Endothelial cell of umbilical vein (primary cell): Measurements from ENCODE around the gene KIAA1549. TPM values are rescaled to one million over a fixed set of nuclear protein-coding genes. Genes with fewer than 3 reads are reported as not detected.

Experiments used
- BruUV-seq: library from RNA; stranded (reverse); fragments of 400-500 nt; replicated peaks from 2 replicates; lab custom pipeline; 2021; lab: Mats Ljungman, UMichigan
- CTCF ChIA-PET: fragments of 300-600, 350-600 bp; sonication (Branson Sonifier 250); formaldehyde crosslinking; loops from one replicate; lab custom pipeline; 2021; ENCODE audit warnings: antibody characterized with exemption, inconsistent platforms; lab: Charles Lee
- POLR2A ChIA-PET: fragments of 300-600, 350-600 bp; sonication (Branson Sonifier 250); formaldehyde crosslinking; loops from one replicate; lab custom pipeline; 2021; ENCODE audit warnings: antibody characterized with exemption, inconsistent platforms; lab: Charles Lee
- DNase-seq: peaks from one replicate; pipeline ENCODE4 v3.0.0-alpha.2; 2011; ENCODE audit warnings: low read depth, low spot score
- FAIRE-seq: peaks from 2 replicates; lab custom pipeline; 2011; peaks lifted over from hg19 to GRCh38; lab: Jason Lieb, UNC
- H2AFZ ChIP-seq: 2 replicates; pipeline ENCODE4 v1.6.0; 2012; ENCODE audit warnings: low read depth, low read length, control low read depth, inconsistent platforms
- H3K27ac ChIP-seq: 2 replicates; pipeline ENCODE4 v1.5.1; 2011; ENCODE audit warnings: low read depth, mild to moderate bottlenecking, control low read depth, low read length, moderate library complexity; ENCODE audit not compliant: insufficient read depth
- H3K27me3 ChIP-seq, 2 experiments: 2 replicates each; pipeline versions ENCODE4 v1.6.0 to v1.6.1; 2011; ENCODE audit warnings: low read length in 2 of 2, mixed read lengths in 1 of 2; ENCODE audit not compliant: control insufficient read depth in 2 of 2, insufficient read depth in 2 of 2
- H3K36me3 ChIP-seq, 2 experiments: 2 replicates in 1 of 2; 3 replicates in 1 of 2; pipeline ENCODE4 v1.5.1; 2011; ENCODE audit warnings: low read length in 2 of 2, mild to moderate bottlenecking in 1 of 2, moderate library complexity in 1 of 2; ENCODE audit not compliant: control insufficient read depth in 2 of 2, insufficient read depth in 2 of 2; ENCODE audit errors: extremely low read depth in 1 of 2
- H3K4me1 ChIP-seq: 3 replicates; pipeline ENCODE4 v1.5.1; 2011; ENCODE audit warnings: mild to moderate bottlenecking, low read length; ENCODE audit not compliant: control insufficient read depth, insufficient read depth; ENCODE audit errors: extremely low read depth
- H3K4me2 ChIP-seq: 2 replicates; pipeline ENCODE4 v1.6.1; 2011; ENCODE audit warnings: low read length, control low read depth, mixed read lengths; ENCODE audit not compliant: insufficient read depth
- H3K4me3 ChIP-seq, 3 experiments: fragments of 200-600 bp in 1 of 3; sonication (generic), shearing (Covaris generic) in 1 of 3; replicated peaks in 1 of 3; 2 replicates each; pipeline ENCODE4 v1.5.1; 2011 to 2016; ENCODE audit warnings: control low read depth in 3 of 3, low read length in 3 of 3, mild to moderate bottlenecking in 2 of 3, inconsistent platforms in 1 of 3, low read depth in 1 of 3, moderate library complexity in 1 of 3; ENCODE audit not compliant: insufficient read depth in 1 of 3
- H3K79me2 ChIP-seq: 2 replicates; pipeline ENCODE4 v1.6.0; 2012; ENCODE audit warnings: low read length, inconsistent platforms; ENCODE audit not compliant: control insufficient read depth, insufficient read depth
- H3K9ac ChIP-seq: replicated peaks from 2 replicates; pipeline ENCODE3; 2011; ENCODE audit warnings: low read length, control low read depth; ENCODE audit not compliant: insufficient read depth; ENCODE audit errors: extremely low read depth
- H3K9me1 ChIP-seq: replicated peaks from 3 replicates; pipeline ENCODE4 v1.6.0; 2011; ENCODE audit warnings: mild to moderate bottlenecking, low read length; ENCODE audit not compliant: control insufficient read depth, insufficient read depth; ENCODE audit errors: extremely low read depth
- H3K9me3 ChIP-seq: replicated peaks from 2 replicates; pipeline ENCODE4 v1.5.1; 2012; ENCODE audit warnings: low read length, inconsistent platforms; ENCODE audit not compliant: control insufficient read depth, insufficient read depth
- H4K20me1 ChIP-seq: replicated peaks from 2 replicates; pipeline ENCODE3; 2011; ENCODE audit warnings: mild to moderate bottlenecking, low read length; ENCODE audit not compliant: control insufficient read depth, insufficient read depth; ENCODE audit errors: extremely low read depth
- EZH2 ChIP-seq: IDR thresholded peaks from 2 replicates; pipeline ENCODE4 v1.6.1; 2012; ENCODE audit warnings: borderline replicate concordance, low read depth, mild to moderate bottlenecking, moderate library complexity, low read length, inconsistent platforms; ENCODE audit not compliant: severe bottlenecking
- FOS ChIP-seq: IDR thresholded peaks from 2 replicates; pipeline ENCODE4 v1.6.1; 2011; ENCODE audit warnings: mild to moderate bottlenecking, low read length, moderate library complexity, borderline replicate concordance; ENCODE audit not compliant: insufficient read depth
- GATA2 ChIP-seq: IDR thresholded peaks from 2 replicates; pipeline ENCODE4 v1.7.0; 2011; ENCODE audit warnings: low read depth, mild to moderate bottlenecking, moderate library complexity, mixed read lengths, low read length; ENCODE audit not compliant: insufficient read length, insufficient read depth
- JUN ChIP-seq: IDR thresholded peaks from 2 replicates; pipeline ENCODE4 v1.6.1; 2011; ENCODE audit warnings: borderline replicate concordance, low read depth; ENCODE audit not compliant: insufficient read length, insufficient read depth
- MYC ChIP-seq: IDR thresholded peaks from one replicate; pipeline ENCODE4 v1.6.1; 2011; ENCODE audit warnings: mild to moderate bottlenecking, low read depth, low read length
- POLR2AphosphoS5 ChIP-seq: IDR thresholded peaks from 2 replicates; pipeline ENCODE4 v1.6.1; 2012; ENCODE audit warnings: low read depth, mild to moderate bottlenecking, control low read depth, low read length, moderate library complexity; ENCODE audit not compliant: insufficient read depth
- dilution Hi-C: fragments of 300-500 bp; cut with MboI; formaldehyde crosslinking; loops from one replicate; pipeline ENCODE4 v1.15.0; 2019; ENCODE audit warnings: low sequenced_read_pairs; ENCODE audit not compliant: extremely low pct_ligation_motif_present
- intact Hi-C: fragments of 100-400 bp; cut with micrococcal nuclease; formaldehyde crosslinking; loops from one replicate; pipeline ENCODE4 v1.10.0; 2022
- polyA plus RNA-seq, 4 experiments: library from polyadenylated mRNA; depleted of rRNA in 3 of 4; stranded (reverse) in 3 of 4; unstranded in 1 of 4; fragments of >200 nt; gene quantifications; 2 replicates each; pipeline versions ENCODE4 v1.2.1 to v1.2.3, GENCODE V29; 2011 to 2012; ENCODE audit warnings: missing spikeins in 1 of 4
- total RNA-seq: library from RNA; stranded (reverse); gene quantifications from 2 replicates; pipeline ENCODE4 v1.2.3, GENCODE V29; 2021
- TF ChIP-seq, protein P1 (sequence below): IDR thresholded peaks from 2 replicates; pipeline ENCODE4 v1.6.1; 2011; ENCODE audit not compliant: insufficient read depth, insufficient read length

The KIAA1549 gene
- total and polyA plus RNA-seq, 2 donors (not counting 3 experiments of a cell fraction or from before 2014, with no cell fraction given): 4.6 to 10.9 TPM

- no TSS peak for BruUV-seq
- no peaks in the 10 kb centered on the region for H3K9me1 ChIP-seq
- intact Hi-C loops: loop anchor here (1.0 kb wide), 2 partner anchors 45 to 49 kb away; no protein-coding TSS in a partner anchor
- no peaks in the 10 kb centered on the region for H3K36me3 ChIP-seq
- peaks cover 37% of the 10 kb centered on the region for H3K4me1 ChIP-seq
- H3K79me2 ChIP-seq: peaks cover 2% of the 10 kb centered on the region
- no peak overlapping the region for H2AFZ ChIP-seq
- no peaks in the 10 kb centered on the region for H4K20me1 ChIP-seq
- peak overlapping the region; percentile 77 for H3K9ac ChIP-seq
- H3K27me3 ChIP-seq: no peaks in the 10 kb centered on the region
- ChIA-PET POLR2A (no interaction called here), CTCF (interaction anchor here (0.9 to 2.9 kb wide), 9 partner anchors 10 to 139 kb away, joined by 3 to 17 read pairs (median 4); partner anchors contain the start of gene KIAA1549)
- H3K4me2 ChIP-seq: peak overlapping the region; percentile 75
- H3K4me3 ChIP-seq: peak overlapping the region in 1 of 3 experiments; percentile 24
- no peaks in the 10 kb centered on the region for H3K9me3 ChIP-seq
- peak; percentile 77 for DNase-seq
- FAIRE-seq: peak; percentile 67
- dilution Hi-C loops: no loop called here
- TF ChIP-seq, protein P1, sequence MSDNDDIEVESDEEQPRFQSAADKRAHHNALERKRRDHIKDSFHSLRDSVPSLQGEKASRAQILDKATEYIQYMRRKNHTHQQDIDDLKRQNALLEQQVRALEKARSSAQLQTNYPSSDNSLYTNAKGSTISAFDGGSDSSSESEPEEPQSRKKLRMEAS: no peak
- TF ChIP-seq POLR2AphosphoS5: no peak
- peak; percentile 40 for TF ChIP-seq JUN
- peak; percentile 78 for TF ChIP-seq FOS
- no peak for TF ChIP-seq EZH2
- TF ChIP-seq MYC: no peak
- TF ChIP-seq GATA2: no peak
- peak overlapping the region; percentile 88 for H3K27ac ChIP-seq
Measured at GRCh38 chr7:138935465-138936011, 45.7 kb downstream of the KIAA1549 start.
